IMR-90 (cell line): Measurements from ENCODE around the gene ASNSD1. TPM values are rescaled to one million over a fixed set of nuclear protein-coding genes. Genes with fewer than 3 reads are reported as not detected.

Experiments used
- ATAC-seq: fragments of 200-7000 bp; cut with Tn5 transposase; 2 replicates; pipeline ENCODE4 v1.9.1; 2020; ENCODE audit warnings: low read depth, mild to moderate bottlenecking, moderate library complexity
- BruUV-seq: library from RNA; stranded (reverse); fragments of 400-500 nt; replicated peaks from 2 replicates; lab custom pipeline; 2021; lab: Mats Ljungman, UMichigan
- CTCF ChIA-PET: fragments of 300-600 bp; formaldehyde crosslinking; extraction: SDS; loops from one replicate; lab custom pipeline; 2021; ENCODE audit warnings: antibody characterized with exemption; lab: Yijun Ruan, JAX
- POLR2A ChIA-PET: fragments of 300-600 bp; sonication (Branson Sonifier 250); formaldehyde crosslinking; loops from one replicate; lab custom pipeline; 2022; ENCODE audit warnings: antibody characterized with exemption; ENCODE audit not compliant: unreplicated experiment; lab: Charles Lee
- DNase-seq: peaks from one replicate; pipeline ENCODE4 v3.0.0; 2013
- H2AFZ ChIP-seq: replicated peaks from 2 replicates; pipeline ENCODE3; 2013; ENCODE audit warnings: low read length, mild to moderate bottlenecking; ENCODE audit not compliant: poor library complexity
- H2AK5ac ChIP-seq: 2 replicates; pipeline ENCODE4 v1.6.1; 2013; ENCODE audit warnings: low read depth, low read length, inconsistent platforms
- H2AK9ac ChIP-seq: replicated peaks from 2 replicates; pipeline ENCODE3; 2013; ENCODE audit warnings: mild to moderate bottlenecking, low read depth, low read length, moderate library complexity; ENCODE audit not compliant: poor library complexity
- H2BK120ac ChIP-seq: 2 replicates; pipeline ENCODE4 v1.6.1; 2013; ENCODE audit warnings: low read depth, low read length, inconsistent platforms
- H2BK15ac ChIP-seq: 3 replicates; pipeline ENCODE4 v1.6.1; 2013; ENCODE audit warnings: low read depth, low read length, inconsistent platforms
- H2BK20ac ChIP-seq: 2 replicates; pipeline ENCODE4 v1.6.1; 2013; ENCODE audit warnings: low read depth, mild to moderate bottlenecking, inconsistent platforms, low read length, moderate library complexity
- H2BK5ac ChIP-seq: 2 replicates; pipeline ENCODE4 v1.6.1; 2013; ENCODE audit warnings: mild to moderate bottlenecking, low read depth, low read length, inconsistent platforms; ENCODE audit not compliant: poor library complexity, severe bottlenecking
- H3K14ac ChIP-seq: replicated peaks from 2 replicates; pipeline ENCODE4 v1.6.1; 2013; ENCODE audit warnings: low read depth, low read length, inconsistent platforms
- H3K18ac ChIP-seq: 2 replicates; pipeline ENCODE4 v1.6.1; 2013; ENCODE audit warnings: low read depth, low read length, control low read depth
- H3K23ac ChIP-seq: 2 replicates; pipeline ENCODE4 v1.6.1; 2013; ENCODE audit warnings: low read depth, low read length, inconsistent platforms
- H3K27ac ChIP-seq: 2 replicates; pipeline ENCODE4 v1.5.1; 2013; ENCODE audit warnings: mild to moderate bottlenecking, control low read depth, low read length; ENCODE audit not compliant: insufficient read depth
- H3K27me3 ChIP-seq: 2 replicates; pipeline ENCODE4 v1.6.1; 2013; ENCODE audit warnings: low read length; ENCODE audit not compliant: control insufficient read depth, insufficient read depth
- H3K36me3 ChIP-seq: 2 replicates; pipeline ENCODE4 v1.6.1; 2013; ENCODE audit warnings: low read length, mixed read lengths; ENCODE audit not compliant: control insufficient read depth, insufficient read depth
- H3K4ac ChIP-seq: 2 replicates; pipeline ENCODE4 v1.6.1; 2013; ENCODE audit warnings: low read depth, low read length, inconsistent platforms
- H3K4me1 ChIP-seq: 2 replicates; pipeline ENCODE4 v1.6.1; 2013; ENCODE audit warnings: low read length, mixed read lengths; ENCODE audit not compliant: control insufficient read depth, insufficient read depth
- H3K4me2 ChIP-seq: 2 replicates; pipeline ENCODE4 v1.6.1; 2013; ENCODE audit warnings: low read depth, mild to moderate bottlenecking, control low read depth, low read length, moderate library complexity
- H3K4me3 ChIP-seq: 2 replicates; pipeline ENCODE4 v1.5.1; 2013; ENCODE audit warnings: low read depth, mild to moderate bottlenecking, control low read depth, low read length, moderate library complexity; ENCODE audit not compliant: insufficient read depth
- H3K56ac ChIP-seq: 2 replicates; pipeline ENCODE4 v1.6.1; 2013; ENCODE audit warnings: low read length, inconsistent platforms; ENCODE audit not compliant: insufficient read depth; ENCODE audit errors: extremely low read depth
- H3K79me1 ChIP-seq, 2 experiments: 2 replicates each; pipeline ENCODE4 v1.6.1; 2013; ENCODE audit warnings: low read length in 2 of 2, inconsistent platforms in 1 of 2, low read depth in 1 of 2
- H3K9ac ChIP-seq: 2 replicates; pipeline ENCODE4 v1.6.1; 2013; ENCODE audit warnings: low read depth, low read length, control low read depth
- H3K9me1 ChIP-seq: 2 replicates; pipeline ENCODE4 v1.6.1; 2013; ENCODE audit warnings: low read length, inconsistent platforms; ENCODE audit not compliant: insufficient read depth
- H3K9me3 ChIP-seq: 2 replicates; pipeline ENCODE4 v1.6.1; 2013; ENCODE audit warnings: low read length; ENCODE audit not compliant: control insufficient read depth, insufficient read depth
- H4K20me1 ChIP-seq: 2 replicates; pipeline ENCODE4 v1.6.1; 2013; ENCODE audit warnings: low read length, inconsistent platforms; ENCODE audit not compliant: insufficient read depth
- H4K5ac ChIP-seq: 2 replicates; pipeline ENCODE4 v1.6.1; 2013; ENCODE audit warnings: mild to moderate bottlenecking, low read depth, low read length, control low read depth
- H4K8ac ChIP-seq, 2 experiments: 2 replicates each; pipeline ENCODE4 v1.6.1; 2013; ENCODE audit warnings: low read depth in 2 of 2, low read length in 2 of 2, control low read depth in 1 of 2, inconsistent platforms in 1 of 2
- H4K91ac ChIP-seq: 2 replicates; pipeline ENCODE4 v1.6.1; 2013; ENCODE audit warnings: low read depth, low read length, inconsistent platforms; ENCODE audit not compliant: insufficient read depth
- CEBPB ChIP-seq: IDR thresholded peaks from 2 replicates; pipeline ENCODE4 v1.6.1; 2012; ENCODE audit warnings: low read depth, low read length, improper control_type of control experiment
- CHD1 ChIP-seq: IDR thresholded peaks from 2 replicates; pipeline ENCODE4 v1.6.1; 2012; ENCODE audit warnings: low read depth, low read length, improper control_type of control experiment
- FOS ChIP-seq: fragments of 150-350 bp; IDR thresholded peaks from 2 replicates; pipeline ENCODE4 v1.6.1; 2016; ENCODE audit warnings: low read depth, low read length
- MAFK ChIP-seq: IDR thresholded peaks from 2 replicates; pipeline ENCODE4 v1.6.1; 2012; ENCODE audit warnings: low read depth, low read length, improper control_type of control experiment
- MXI1 ChIP-seq: IDR thresholded peaks from 2 replicates; pipeline ENCODE4 v1.6.1; 2012; ENCODE audit warnings: low read depth, mild to moderate bottlenecking, low read length, moderate library complexity, borderline replicate concordance
- NFE2L2 ChIP-seq: fragments of 150-350 bp; IDR thresholded peaks from 2 replicates; pipeline ENCODE4 v1.6.1; 2016; ENCODE audit warnings: low read depth, mild to moderate bottlenecking, low read length
- dilution Hi-C: fragments of 300-500 bp; cut with HindIII; formaldehyde crosslinking; loops from one replicate; pipeline ENCODE4 v1.14.3; 2018; ENCODE audit warnings: low sequenced_read_pairs; ENCODE audit not compliant: unreplicated experiment
- in situ Hi-C: fragments of 300-500 bp; cut with MboI; formaldehyde crosslinking; loops from 3 replicates; pipeline ENCODE4 v1.14.3; 2019; ENCODE audit warnings: low sequenced_read_pairs, inconsistent platforms, mixed read lengths
- intact Hi-C: fragments of 100-400 bp; cut with micrococcal nuclease; formaldehyde crosslinking; loops from 2 replicates; pipeline ENCODE4 v1.10.0; 2022
- polyA plus RNA-seq, 3 experiments: library from polyadenylated mRNA; depleted of rRNA; stranded (reverse); fragments of >200 nt; gene quantifications; 2 replicates each; pipeline ENCODE4 v1.2.3, GENCODE V29; 2012; ENCODE audit warnings: low replicate concordance in 1 of 3
- total RNA-seq: library from RNA; depleted of rRNA; stranded (reverse); fragments of >200 nt; gene quantifications from 2 replicates; pipeline ENCODE4 v1.2.3, GENCODE V29; 2012
- TF ChIP-seq, protein P1 (sequence below): conservative IDR thresholded peaks from 2 replicates; pipeline ENCODE4 v1.5.1; 2012; ENCODE audit warnings: mild to moderate bottlenecking, low read depth, low read length, improper control_type of control experiment

Gene ASNSD1
- total and polyA plus RNA-seq, 2 of the 4 experiments (the other 2 are of a cell fraction), result 29.1 to 35.7 TPM

- no peak overlapping the region for H3K18ac ChIP-seq
- H3K9ac ChIP-seq, result no peak overlapping the region
- no peak overlapping the region for H3K14ac ChIP-seq
- H4K91ac ChIP-seq, result no peak overlapping the region
- no peak overlapping the region for H3K4me3 ChIP-seq
- no peak overlapping the region for H3K4ac ChIP-seq
- H2AFZ ChIP-seq, result no peak overlapping the region
- no peak overlapping the region for H2AK5ac ChIP-seq
- H3K9me3 ChIP-seq, result peaks cover 2% of the 10 kb centered on the region; the same call in 1 of the 2 replicates
- no peak overlapping the region for H3K23ac ChIP-seq
- H3K27ac ChIP-seq, result no peak overlapping the region
- intact Hi-C loops, result no loop called here
- ATAC-seq, result no peak
- H2BK20ac ChIP-seq, result no peak overlapping the region
- H2BK5ac ChIP-seq, result no peak overlapping the region
- no peak for TF ChIP-seq MXI1
- 0 out of 2 replicates have a peak, but pooled peaks have one; percentile 19 for TF ChIP-seq MAFK
- TF ChIP-seq, protein P1, sequence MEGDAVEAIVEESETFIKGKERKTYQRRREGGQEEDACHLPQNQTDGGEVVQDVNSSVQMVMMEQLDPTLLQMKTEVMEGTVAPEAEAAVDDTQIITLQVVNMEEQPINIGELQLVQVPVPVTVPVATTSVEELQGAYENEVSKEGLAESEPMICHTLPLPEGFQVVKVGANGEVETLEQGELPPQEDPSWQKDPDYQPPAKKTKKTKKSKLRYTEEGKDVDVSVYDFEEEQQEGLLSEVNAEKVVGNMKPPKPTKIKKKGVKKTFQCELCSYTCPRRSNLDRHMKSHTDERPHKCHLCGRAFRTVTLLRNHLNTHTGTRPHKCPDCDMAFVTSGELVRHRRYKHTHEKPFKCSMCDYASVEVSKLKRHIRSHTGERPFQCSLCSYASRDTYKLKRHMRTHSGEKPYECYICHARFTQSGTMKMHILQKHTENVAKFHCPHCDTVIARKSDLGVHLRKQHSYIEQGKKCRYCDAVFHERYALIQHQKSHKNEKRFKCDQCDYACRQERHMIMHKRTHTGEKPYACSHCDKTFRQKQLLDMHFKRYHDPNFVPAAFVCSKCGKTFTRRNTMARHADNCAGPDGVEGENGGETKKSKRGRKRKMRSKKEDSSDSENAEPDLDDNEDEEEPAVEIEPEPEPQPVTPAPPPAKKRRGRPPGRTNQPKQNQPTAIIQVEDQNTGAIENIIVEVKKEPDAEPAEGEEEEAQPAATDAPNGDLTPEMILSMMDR, result no peak
- no peak for TF ChIP-seq CHD1
- no peak for TF ChIP-seq FOS
- no peak for TF ChIP-seq NFE2L2
- no peak for TF ChIP-seq CEBPB
- H3K4me2 ChIP-seq, result no peak overlapping the region
- dilution Hi-C loops, result no loop called here
- H4K20me1 ChIP-seq, result no peaks in the 10 kb centered on the region
- H3K9me1 ChIP-seq, result no peaks in the 10 kb centered on the region
- no peak overlapping the region for H2AK9ac ChIP-seq
- no peak overlapping the region for H4K8ac ChIP-seq
- CTCF ChIA-PET, result no interaction called here
- no peaks in the 10 kb centered on the region for H3K27me3 ChIP-seq
- H3K36me3 ChIP-seq, result no peaks in the 10 kb centered on the region
- no TSS peak for BruUV-seq
- POLR2A ChIA-PET, result no interaction called here
- no peak overlapping the region for H2BK15ac ChIP-seq
- no peak overlapping the region for H3K56ac ChIP-seq
- peaks cover 1% of the 10 kb centered on the region for H3K4me1 ChIP-seq
- no peak overlapping the region for H2BK120ac ChIP-seq
- no peak overlapping the region for H4K5ac ChIP-seq
- in situ Hi-C loops, result no loop called here
- DNase-seq, result no peak
- H3K79me1 ChIP-seq, result no peaks in the 10 kb centered on the region
Measured at GRCh38 chr2:189646521-189646920, 14.7 kb upstream of the ASNSD1 start.
